Ovary (tissue), 3 donors: Measurements from ENCODE around the gene MRPL39.

Source experiments
- EP300 ChIP-seq: sonication (generic); formaldehyde crosslinking; IDR thresholded peaks from one replicate; pipeline ENCODE4 v1.6.1; 2017; ENCODE audit warnings: antibody characterized with exemption
- POLR2A ChIP-seq: fragments of 450-650 bp; IDR thresholded peaks from one replicate; pipeline ENCODE4 v1.6.1; 2017; ENCODE audit warnings: antibody characterized with exemption, mild to moderate bottlenecking, moderate library complexity
- TF ChIP-seq, protein P1 (sequence below), 3 donors: fragments of 450-650 bp in 2 of 3; fragments of 200-600 bp in 1 of 3; IDR thresholded peaks; one replicate each; pipeline versions ENCODE4 v1.5.1 to v1.8.0; 2016 to 2022; ENCODE audit warnings: antibody characterized with exemption in 3 of 3, mild to moderate bottlenecking in 1 of 3
- donor health status: DM: no; HTN: no; CAD: no.

DNA sequence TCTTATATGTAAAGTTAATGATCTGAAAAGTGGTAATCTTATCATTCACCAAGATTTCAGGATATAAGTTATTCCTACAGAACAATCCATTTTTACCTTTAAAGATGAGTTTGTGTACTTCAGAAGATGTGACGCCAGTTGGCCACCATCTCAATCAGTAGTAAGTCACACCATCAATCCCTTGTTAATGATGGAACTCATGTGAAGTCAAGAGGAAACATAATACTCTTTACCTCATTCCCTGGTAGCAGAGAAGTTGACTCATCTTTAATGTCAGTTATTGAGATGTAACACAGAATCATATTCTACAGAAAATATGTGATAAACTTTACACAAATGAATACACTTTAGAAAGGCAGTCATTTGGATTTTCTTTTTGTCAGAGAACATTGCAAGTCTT, 38.2 kb downstream of the MRPL39 start:
- no peak for TF ChIP-seq EP300
- TF ChIP-seq, protein P1, sequence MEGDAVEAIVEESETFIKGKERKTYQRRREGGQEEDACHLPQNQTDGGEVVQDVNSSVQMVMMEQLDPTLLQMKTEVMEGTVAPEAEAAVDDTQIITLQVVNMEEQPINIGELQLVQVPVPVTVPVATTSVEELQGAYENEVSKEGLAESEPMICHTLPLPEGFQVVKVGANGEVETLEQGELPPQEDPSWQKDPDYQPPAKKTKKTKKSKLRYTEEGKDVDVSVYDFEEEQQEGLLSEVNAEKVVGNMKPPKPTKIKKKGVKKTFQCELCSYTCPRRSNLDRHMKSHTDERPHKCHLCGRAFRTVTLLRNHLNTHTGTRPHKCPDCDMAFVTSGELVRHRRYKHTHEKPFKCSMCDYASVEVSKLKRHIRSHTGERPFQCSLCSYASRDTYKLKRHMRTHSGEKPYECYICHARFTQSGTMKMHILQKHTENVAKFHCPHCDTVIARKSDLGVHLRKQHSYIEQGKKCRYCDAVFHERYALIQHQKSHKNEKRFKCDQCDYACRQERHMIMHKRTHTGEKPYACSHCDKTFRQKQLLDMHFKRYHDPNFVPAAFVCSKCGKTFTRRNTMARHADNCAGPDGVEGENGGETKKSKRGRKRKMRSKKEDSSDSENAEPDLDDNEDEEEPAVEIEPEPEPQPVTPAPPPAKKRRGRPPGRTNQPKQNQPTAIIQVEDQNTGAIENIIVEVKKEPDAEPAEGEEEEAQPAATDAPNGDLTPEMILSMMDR (IDR thresholded peaks at IDR 0.05), result no peak
- TF ChIP-seq POLR2A, result no peak
